HG03039 (cell line): ENCODE measurements around the gene SHLD1.
"Not testable (repeated sequence)": the region's sequence is repeated elsewhere in the genome, so short reads cannot be mapped to it uniquely, and the experiment has no call there.

Experiments
- ATAC-seq: cut with Tn5 transposase; IDR thresholded peaks from one replicate; pipeline ENCODE4 v1.9.1; 2021; ENCODE audit warnings: mild to moderate bottlenecking, moderate library complexity; ENCODE audit not compliant: unreplicated experiment

The SHLD1 gene, protein sequence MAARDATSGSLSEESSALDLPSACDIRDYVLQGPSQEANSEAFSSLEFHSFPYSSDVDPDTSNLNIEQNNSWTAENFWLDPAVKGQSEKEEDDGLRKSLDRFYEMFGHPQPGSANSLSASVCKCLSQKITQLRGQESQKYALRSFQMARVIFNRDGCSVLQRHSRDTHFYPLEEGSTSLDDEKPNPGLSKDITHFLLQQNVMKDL

DNA sequence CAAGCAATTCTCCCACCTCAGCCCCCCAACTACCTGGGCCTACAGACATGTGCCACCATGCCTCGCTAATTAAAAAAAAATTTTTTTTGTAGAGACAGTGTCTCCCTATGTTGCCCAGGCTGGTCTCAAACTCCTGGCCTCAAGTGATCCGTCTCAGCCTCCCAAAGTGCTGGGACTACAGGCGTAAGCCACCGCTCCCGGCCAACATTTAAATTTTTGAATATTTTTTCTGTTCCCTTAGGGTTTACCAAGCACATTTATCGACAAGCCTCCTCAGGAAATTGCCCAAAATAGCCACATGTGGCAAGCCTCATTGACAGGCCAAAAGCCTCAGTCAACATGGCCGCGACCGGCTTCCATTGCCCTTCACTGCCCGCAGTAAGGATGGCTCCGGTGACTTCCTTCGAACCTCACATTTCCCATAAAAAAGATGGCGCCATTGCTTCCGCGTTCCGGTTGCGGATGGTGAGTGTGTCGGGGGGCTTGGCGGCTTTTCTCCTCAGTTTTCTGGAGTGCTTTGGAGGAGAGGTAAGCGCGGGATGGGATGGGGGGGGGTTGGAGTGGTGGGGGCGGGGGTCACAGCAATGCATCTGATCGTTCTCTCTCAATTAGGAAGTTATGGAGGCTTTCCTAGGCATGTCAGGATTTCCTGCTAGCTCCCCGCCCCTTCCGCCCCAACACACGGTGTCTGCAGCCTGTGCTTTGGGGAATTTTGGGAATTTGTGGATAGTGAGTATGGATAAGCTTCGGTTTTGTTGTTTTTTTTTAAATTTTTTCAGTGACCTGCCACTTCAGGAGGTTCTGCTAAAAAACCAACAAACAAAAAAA, at the start of gene SHLD1:
Gene SHLD1, plus strand, starts transcription at position 450 of the 828 bp plus-strand sequence. CDS start 22,465 bp downstream, outside the sequence.
- ATAC-seq = peak; percentile 91

DNA sequence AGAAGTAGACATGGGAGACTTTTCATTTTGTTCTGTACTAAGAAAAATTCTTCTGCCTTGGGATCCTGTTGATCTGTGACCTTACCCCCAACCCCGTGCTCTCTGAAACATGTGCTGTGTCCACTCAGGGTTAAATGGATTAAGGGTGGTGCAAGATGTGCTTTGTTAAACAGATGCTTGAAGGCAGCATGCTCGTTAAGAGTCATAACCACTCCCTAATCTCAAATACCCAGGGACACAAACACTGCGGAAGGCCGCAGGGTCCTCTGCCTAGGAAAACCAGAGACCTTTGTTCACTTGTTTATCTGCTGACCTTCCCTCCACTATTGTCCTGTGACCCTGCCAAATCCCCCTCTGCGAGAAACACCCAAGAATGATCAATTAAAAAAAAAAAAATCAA, 47.9 kb upstream of the SHLD1 start:
- ATAC-seq = not testable (repeated sequence)

DNA sequence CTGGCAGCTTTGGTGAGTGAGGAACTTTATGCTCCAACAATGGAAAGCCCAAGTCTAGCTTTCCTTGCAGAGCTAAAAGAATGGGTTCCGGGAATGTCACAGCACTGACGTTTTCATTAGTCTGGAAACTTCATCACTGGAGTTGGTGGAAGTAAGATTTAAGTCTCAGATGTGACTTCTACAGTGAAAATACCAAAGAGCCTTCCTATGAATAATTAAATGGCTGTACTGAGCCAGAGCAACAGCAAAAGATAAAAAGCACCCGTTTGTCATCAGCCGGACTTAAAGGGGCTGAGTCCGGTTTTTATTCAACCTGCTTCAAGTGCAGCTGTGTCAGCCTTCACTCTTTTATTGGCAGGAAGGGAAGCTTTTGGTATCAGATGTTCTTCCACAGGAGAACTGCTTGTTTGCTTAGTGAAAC, 46.5 kb upstream of the SHLD1 start:
- no peak for ATAC-seq

DNA sequence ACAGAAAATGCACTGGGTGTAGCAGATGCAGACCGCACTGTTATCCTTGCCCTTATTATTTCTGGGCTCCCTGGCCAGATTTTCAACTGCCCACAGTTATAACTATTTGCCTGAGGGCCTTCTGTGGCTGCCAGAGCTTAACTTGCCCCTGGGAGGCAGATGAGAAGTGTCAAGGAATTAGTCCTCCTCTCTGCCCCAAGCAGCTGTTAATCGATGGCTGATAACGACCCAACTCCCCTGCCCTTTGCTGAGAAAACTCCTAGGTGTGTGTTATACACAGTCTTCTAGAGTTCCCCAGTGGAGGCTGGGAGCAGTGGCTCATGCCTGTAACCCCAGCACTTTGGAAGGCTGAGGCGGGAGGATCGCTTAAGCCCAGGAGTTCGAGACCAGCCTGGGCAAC, 44.4 kb upstream of the SHLD1 start:
- ATAC-seq = no peak

DNA sequence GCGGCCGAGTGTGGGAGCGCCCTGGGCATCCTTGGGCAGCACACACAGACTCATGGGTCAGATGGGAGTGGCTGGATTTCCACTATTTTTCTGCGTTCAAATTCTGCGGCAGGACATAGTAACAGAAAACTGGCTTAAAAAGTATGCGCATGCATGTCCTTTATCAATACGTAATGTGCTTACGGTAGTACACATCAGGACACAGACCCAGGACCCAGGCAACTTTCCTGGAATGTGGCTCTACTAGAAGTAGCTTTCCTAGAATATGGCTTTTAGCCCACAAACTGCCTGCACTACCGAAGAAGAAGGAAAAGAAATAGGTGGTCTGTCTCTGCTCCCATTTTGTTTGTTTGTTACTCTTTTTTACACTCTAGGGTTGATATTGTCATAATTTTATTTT, 43.4 kb upstream of the SHLD1 start:
- ATAC-seq = no peak

DNA sequence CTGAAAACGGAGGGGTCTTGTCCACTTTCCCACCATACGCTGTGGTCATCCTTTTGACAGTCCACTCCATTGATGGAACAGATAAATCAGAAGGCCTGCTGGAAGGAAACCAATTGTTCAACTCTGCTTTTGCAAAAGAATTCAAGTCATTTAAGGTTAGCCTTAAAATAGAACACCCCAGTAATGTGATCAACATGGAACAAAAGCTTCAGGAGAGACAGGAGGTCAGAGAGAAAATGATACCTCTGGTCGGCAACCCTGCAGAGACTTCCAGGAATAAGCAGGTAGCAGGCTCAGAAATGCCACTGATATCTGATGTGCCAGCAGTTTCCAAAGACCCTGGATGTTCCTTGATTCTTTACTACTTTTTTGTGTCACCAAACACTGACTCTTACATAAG, 39.6 kb upstream of the SHLD1 start:
- ATAC-seq = no peak

DNA sequence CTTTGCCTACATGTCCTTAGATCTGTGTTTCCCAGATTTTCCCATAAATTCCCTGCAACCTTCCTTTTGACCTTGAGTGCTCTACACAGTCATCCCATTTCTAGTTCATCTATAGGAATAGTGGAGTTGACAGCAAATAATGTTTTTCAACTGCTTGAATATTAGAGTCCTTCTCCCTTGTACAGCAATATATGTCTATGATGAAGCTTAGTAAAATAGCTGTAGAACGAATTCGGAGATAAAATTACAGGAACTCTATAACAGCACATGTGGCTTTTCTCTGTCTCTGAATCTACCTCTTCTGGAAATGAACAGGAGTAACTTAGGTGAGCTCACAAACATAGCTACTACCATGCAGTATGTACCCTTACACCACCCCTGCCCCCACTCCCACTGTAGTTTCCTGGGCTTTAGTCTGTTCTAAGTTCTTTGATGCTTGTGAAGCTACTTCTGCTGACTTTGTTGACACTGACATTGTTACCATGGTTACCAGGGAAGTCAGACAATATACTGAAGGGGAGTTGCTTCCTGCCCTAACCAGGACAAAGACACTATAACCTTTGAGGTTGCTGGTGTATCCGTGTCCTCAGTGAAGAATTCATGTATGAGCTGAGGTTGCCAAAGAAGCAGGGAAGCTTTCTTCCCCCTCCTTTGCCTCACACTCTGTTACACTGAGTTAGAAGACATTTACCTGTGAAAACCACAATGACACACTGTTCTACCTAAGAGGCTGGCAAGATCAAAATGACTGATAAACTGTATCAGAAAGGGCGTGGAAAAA, 35.8 kb upstream of the SHLD1 start:
- ATAC-seq = no peak

DNA sequence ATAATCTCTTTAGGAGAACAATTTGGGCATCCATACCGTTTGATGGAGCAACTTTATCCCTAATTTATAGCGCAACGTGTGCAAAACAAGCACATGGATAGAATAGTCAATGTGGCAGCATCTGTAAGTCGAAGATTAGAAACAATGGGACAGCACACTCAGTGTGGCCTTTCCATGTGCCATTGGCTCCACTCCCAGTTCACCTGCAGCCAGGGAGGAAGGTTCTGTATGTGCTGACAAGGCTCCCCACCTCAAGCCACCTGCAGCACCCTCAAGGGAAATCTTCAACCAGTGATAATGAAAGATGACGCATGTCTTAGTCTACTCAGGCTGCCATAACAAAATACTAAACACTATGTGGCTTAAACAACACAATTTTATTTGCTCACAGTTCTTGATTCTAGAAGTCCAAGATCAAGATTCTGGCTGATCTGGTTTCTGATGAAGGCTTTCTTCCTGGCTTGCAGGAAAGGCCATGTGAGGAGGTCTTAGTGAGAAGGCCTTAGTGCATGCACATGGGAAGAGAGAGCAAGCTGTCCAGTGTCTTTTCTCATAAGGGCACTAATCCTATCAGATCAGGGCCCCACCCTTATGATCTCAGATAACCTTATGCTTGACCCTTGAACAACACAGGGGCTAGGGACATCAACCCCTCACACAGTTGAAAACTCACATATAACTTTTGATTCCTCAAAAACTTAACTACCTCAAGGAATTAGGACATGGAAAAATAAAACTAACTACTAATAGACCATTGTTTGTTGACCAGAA, 34.9 kb upstream of the SHLD1 start:
- no peak for ATAC-seq

DNA sequence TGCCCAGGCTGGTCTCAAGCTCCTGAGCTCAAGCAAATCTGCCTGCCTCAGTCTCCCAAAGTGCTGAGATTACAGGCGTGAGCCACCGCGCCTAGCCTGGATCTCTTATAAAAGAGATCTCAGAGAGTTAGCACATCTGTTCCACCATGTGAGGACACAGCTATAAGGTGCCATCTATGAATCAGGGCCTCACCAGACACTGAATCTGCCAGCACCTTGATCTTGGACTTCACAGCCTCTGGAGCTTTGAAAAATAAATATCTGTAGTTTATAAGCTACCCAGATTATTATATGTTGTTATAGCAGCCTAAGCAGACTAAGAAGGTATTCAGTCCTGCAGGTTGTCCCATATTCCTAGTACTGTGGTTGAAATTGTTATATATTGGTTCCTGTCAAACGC, 33.2 kb upstream of the SHLD1 start:
- no peak for ATAC-seq

DNA sequence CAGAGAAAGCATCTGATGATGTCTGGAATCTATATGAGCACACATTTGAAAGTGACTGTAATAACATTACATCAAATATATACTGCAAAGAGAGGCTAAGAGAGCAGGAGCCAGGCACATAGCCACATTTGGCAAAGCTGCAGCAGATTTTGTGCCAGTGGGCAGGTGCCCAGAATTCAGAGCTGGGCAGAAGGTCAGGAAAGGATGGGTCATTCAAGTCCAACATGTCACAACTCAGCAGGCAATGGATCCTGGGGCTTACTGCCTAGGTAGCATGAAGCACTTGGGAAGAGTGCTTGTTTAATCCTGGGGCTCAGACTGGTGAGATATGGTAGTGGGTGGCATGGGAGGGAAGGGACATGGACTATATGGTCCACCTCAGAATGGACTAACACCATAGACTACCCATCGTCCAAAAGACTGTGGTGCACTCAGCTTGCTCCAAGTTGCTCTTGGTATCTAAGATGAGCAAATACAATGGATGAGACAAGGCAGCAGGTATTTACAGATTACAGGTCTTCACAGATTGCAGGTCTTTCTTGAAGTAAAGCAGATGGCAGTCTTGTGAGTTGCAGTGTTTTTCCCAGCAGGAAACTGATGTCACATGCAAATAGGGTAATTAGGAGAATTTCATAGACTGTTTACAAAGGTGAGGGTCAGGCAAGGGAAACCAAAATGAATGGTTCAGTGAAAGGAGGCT, 31.2 kb upstream of the SHLD1 start:
- no peak for ATAC-seq

DNA sequence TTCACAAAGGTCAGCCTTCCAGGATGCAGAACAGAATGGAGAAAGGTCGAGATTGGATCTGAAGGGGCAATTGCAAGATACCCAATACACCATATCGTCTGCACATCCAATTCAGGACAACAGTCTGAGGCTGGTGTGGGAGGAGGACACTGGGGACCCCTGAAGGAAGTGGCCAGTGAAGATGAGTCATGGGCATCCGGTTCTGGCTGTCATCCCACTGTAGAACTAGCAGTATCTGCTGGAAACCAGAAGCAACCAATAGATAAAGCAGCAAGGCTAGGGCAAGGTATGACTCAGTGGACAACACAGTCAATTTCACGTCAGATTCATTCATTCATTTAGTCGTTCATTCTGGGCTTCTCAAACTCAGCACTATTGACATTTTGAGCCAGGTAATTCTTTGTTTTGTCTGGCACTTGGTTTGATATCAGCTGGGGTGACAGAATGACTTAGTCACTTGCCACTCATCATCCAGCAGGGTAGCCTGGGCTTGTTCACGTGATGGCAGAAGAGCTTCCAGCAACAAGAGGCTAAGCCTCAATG, 30.3 kb upstream of the SHLD1 start:
- ATAC-seq = no peak

DNA sequence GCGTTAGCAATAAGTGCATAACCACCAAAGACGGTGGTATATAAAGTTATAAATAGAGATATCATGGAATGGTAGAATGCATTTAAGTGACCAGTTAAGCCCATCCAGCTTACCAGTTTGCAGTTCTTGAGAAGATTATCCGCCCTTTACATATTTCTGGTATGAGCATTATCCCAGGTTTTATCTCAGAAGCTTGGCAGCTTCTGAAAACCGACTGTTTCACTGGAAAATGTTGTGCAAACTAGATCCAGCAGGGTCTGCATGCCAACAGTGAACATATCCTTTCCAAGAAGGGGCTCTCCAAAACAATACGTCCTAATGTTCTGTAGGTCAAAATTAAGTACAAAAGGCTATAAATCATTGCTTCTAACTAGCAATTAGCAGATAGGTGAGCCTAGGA, 29.5 kb upstream of the SHLD1 start:
- ATAC-seq = no peak

DNA sequence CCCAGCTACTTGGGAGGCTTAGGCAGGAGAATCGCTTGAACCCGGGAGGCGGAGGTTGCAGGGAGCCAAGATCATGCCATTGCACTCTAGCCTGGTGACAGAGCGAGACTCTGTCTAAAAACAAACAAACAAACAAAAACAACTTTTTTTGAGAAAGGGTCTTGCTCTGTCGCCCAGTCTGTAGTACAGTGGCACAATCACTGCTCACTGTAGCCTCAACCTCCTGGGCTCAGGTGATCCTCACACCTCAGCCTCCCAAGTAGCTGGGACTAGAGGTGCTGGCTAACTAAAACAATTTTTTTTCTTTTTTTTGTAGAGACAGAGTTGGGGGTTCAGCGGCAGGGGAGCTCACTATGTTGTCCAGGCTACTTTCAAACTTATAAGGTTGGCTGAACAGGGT, 28.8 kb upstream of the SHLD1 start:
- not testable (repeated sequence) for ATAC-seq

DNA sequence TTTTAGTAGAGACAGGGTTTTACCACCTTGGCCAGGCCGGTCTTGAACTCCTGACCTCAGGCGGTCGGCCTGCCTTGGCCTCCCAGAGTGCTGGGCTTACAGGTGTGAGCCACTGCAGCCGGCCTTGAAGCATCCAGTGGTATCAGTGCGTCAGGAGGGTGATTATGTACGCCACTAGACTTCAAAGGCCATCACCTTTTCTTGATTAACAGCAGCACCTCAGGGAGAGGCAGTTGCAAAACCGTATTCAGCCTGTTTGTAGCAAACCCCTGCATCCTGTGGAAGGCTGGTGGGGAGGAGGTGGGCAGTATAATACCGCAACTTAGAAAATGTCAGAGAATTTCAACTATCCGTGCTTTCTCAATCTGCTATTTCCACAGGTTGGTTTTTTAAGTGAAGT, 27.3 kb upstream of the SHLD1 start:
- no peak for ATAC-seq

DNA sequence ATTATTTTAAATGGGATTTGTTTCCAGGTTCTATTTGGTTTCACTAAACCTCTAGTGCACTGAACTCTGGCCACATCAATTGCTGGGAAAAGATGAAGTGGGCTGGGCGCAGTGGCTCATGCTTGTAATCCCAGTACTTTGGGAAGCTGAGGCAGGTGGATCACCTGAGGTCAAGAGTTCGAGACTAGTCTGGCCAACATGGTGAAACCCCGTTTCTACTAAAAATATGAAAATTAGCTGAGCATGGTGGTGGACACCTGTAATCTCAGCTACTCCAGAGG, 25.1 kb upstream of the SHLD1 start:
- not testable (repeated sequence) for ATAC-seq

DNA sequence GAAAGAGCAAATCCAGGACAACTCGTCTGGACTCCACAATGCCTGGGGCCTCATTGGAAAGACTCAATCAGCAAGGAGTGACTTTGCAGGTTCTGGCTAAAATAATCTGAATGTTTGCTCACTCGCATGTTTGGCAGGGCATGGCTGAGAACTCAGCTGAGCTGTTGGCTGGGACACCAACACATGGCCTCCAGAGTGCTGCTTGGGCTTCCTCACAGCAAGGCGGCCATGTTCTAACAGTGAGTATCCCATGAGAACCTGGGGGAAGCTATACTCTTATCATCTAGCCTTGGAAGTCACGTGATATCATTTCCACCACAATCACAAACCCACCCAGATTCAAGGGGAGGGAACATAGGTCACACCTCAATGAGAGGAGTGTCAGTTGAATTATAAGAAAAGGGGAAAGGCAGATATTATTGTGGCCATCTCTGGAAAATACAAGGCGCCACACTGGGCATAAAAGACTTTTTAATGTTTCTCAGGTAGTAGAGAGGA, 23.1 kb upstream of the SHLD1 start:
- no peak for ATAC-seq

DNA sequence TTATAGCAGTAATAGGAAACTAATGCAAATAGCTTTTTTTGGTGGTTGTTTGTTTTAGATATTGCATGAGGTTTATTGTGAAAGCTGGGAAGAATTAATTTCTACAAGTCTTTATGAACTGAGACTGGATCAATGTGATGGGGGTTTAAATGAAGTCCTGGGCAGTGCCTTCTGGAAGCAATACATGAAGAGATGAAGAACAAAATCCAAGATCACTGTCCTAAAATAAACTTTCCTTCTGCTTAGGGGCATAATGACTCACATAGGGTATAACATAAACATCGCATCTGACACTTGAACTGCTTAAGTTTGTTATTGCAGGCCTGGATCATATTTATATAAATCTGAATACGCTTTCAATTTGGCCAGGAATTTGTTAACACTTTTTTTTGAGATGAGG, 20.9 kb upstream of the SHLD1 start:
- ATAC-seq = no peak

DNA sequence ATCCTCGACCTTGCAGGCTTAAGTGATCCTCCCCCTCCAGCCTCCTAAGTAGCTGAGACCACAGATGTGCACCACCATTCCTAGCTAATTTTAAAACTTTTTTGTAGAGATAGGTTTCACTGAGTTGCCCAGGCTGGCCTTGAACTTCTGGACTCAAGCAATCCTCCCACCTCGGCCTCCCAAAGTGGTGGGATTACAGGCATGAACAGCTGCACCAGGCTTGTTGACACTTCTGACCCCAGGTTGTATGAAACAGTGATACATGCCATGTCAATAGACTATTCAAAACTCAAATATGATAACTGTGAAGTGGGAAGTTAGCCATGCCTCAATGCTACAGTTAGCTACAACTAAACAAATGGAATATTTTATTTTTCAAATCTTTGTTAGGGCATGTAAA, 20.1 kb upstream of the SHLD1 start:
- ATAC-seq = no peak

DNA sequence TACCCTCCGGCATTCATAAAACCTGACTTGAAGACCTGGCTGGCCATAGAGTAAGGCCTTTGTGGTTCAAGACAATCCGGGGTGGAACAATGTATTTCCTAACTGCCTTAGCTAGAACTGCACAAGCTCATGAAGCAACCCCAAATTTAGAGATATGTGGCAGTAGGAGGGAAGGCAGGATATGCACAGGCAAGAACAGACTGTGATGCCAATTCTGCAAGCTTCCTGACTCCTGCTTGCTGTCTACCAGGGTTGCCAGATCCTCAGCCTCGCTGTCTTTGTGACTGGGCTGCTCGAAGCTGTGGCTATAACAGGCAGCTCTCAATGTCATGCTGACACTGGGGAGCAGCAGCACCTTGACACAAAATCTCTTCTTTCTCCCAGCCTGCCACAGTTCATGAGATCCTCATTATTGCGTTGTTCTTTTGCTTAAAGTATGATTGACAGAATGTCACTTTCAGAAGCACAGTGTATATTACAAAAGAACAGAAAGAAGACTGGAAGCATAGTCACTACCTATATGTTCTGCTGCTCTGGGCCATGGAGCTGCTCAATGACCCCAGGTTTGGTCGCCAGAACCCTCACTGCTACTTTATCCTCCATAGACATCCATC, 18.3 kb upstream of the SHLD1 start:
- no peak for ATAC-seq

DNA sequence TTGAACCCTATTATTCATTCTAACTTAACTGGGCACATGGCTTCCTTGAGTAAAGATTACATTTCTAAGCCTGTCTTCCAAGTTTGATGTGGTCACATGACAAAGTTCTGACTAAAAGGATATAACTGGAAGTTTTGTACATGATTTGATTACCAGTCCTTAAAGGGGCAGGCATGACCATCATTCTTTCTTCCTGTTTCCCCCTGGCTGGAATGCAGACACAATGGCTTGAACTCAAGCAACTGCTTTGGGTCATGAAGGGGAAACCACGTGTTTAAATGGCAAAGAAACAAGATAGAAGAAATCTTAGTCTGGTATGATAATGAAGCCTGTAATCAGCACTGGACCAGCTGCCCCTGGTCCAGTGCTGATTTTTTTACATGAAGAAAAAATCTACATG, 15.6 kb upstream of the SHLD1 start:
- no peak for ATAC-seq
